ENCODE measurements around the gene ABHD16A.
"Not testable (repeated sequence)": the region's sequence is repeated elsewhere in the genome, so short reads cannot be mapped to it uniquely, and the experiment has no call there.

The ABHD16A gene

GRCh38 chr6:31713991-31714684 lies 11.0 kb upstream of the ABHD16A start:
- H3K4me3 ChIP-seq: no peak overlapping the region
- no peaks in the 10 kb centered on the region for H3K36me3 ChIP-seq
- no peaks in the 10 kb centered on the region for H3K9me3 ChIP-seq (replicated peaks in 1 of 11)
- H3K4me2 ChIP-seq: peak overlapping the region; percentile 46 to 68 (median 62)
- no peak for TF ChIP-seq Cebpa-rat (IDR thresholded peaks at IDR 0.05)
- peak overlapping the region; percentile 0 to 63 (median 43); a peak in 15 of 22 replicates for H3K9ac ChIP-seq
- H4K20me1 ChIP-seq: no peaks in the 10 kb centered on the region
- H3K27me3 ChIP-seq: no peaks in the 10 kb centered on the region
- H3K4me1 ChIP-seq: peaks cover 43 to 60% (median 51%) of the 10 kb centered on the region in 10 experiments
- H3K27ac ChIP-seq: peak overlapping the region in 6 of 11 experiments; percentile 7 to 46 (median 18); a peak in 10 of 22 replicates

- no peaks in the 10 kb centered on the region for H3K27me3 ChIP-seq
- H3K4me1 ChIP-seq: peaks cover 43 to 67% (median 53%) of the 10 kb centered on the region in 10 experiments
- no peaks in the 10 kb centered on the region for H3K36me3 ChIP-seq
- H3K9me3 ChIP-seq (replicated peaks in 1 of 11): no peaks in the 10 kb centered on the region
- TF ChIP-seq Cebpa-rat (IDR thresholded peaks at IDR 0.05): no peak
- H3K4me2 ChIP-seq: peak overlapping the region; percentile 46 to 68 (median 62); a peak in 20 of 22 replicates
- peak overlapping the region in 9 of 11 experiments; percentile 0 to 63 (median 45); a peak in 9 of 22 replicates for H3K9ac ChIP-seq
- H3K4me3 ChIP-seq: no peak overlapping the region
- H3K27ac ChIP-seq: peak overlapping the region in 2 of 11 experiments; percentile 34 to 46; a peak in 1 of 22 replicates
- no peaks in the 10 kb centered on the region for H4K20me1 ChIP-seq
Measured at GRCh38 chr6:31713465-31713864, 10.3 kb upstream of the ABHD16A start.

DNA sequence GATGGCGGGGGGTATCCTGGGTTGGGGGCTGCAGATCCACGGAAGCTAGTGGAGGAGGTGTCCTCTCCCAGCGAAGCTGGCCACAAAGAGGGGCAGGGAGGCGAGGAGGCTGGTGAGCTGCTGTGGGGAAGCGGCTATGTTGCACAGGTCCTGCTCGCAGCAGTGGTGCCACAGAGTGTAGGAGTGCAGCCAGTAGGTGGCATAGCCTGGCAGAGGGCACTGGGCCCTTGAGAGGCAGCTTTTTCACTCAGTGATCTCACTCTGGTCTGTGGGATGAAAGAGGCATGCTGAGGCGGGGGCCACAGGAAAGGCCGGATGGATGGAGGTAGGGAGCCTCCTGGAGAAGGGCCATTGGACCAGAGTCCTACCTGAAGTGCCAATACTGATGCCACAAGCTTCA lies 9.2 kb upstream of the ABHD16A start:
- Histone ChIP-seq H3K9ac (peak overlapping the region in 6 of 11 experiments; percentile 13 to 60 (median 32); a peak in 5 of 22 replicates), H3K9me3 (replicated peaks in 1 of 11) (no peaks in the 10 kb centered on the region), H3K27me3 (no peaks in the 10 kb centered on the region), H3K4me1 (peaks cover 48 to 78% (median 64%) of the 10 kb centered on the region in 10 experiments), H3K4me2 (peak overlapping the region; percentile 63 to 86 (median 82)), H3K36me3 (no peaks in the 10 kb centered on the region), H4K20me1 (no peaks in the 10 kb centered on the region), H3K27ac (peak overlapping the region in 3 of 11 experiments; percentile 6 to 40 (median 15); a peak in 2 of 22 replicates), H3K4me3 (no peak overlapping the region)
- TF ChIP-seq Cebpa-rat (IDR thresholded peaks at IDR 0.05): no peak

DNA sequence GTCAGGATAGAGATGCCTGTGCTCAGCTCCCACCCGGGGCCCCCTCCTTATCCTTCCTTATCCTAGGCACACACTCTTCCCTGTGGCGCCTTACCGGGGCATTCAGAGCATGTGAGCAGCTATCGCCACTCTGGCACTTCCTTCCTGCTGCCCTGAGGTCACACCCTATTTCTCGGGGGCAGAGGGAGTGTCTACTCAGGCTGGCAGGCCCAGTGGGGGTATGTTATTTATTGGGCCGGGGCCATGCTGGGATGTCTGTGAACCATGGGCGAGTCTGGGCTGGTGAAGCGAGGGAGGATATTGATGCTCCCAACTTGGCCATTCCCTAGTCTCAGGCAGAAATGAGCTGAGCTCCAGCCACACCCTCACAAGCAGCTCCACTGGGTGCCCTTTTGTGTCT lies 8.1 kb upstream of the ABHD16A start:
- Histone ChIP-seq H3K36me3 (no peaks in the 10 kb centered on the region), H3K4me1 (peaks cover 50 to 89% (median 74%) of the 10 kb centered on the region in 10 experiments), H3K4me2 (peak overlapping the region; percentile 63 to 86 (median 82)), H4K20me1 (no peaks in the 10 kb centered on the region), H3K9ac (peak overlapping the region in 4 of 11 experiments; percentile 4 to 46 (median 21); a peak in 7 of 22 replicates), H3K27ac (peak overlapping the region in 7 of 11 experiments; percentile 26 to 56 (median 50); a peak in 12 of 22 replicates), H3K4me3 (peak overlapping the region in 2 of 10 experiments; percentile 21 to 30; a peak in 2 of 20 replicates), H3K9me3 (replicated peaks in 1 of 11) (no peaks in the 10 kb centered on the region), H3K27me3 (no peaks in the 10 kb centered on the region)
- TF ChIP-seq Cebpa-rat (IDR thresholded peaks at IDR 0.05): no peak

DNA sequence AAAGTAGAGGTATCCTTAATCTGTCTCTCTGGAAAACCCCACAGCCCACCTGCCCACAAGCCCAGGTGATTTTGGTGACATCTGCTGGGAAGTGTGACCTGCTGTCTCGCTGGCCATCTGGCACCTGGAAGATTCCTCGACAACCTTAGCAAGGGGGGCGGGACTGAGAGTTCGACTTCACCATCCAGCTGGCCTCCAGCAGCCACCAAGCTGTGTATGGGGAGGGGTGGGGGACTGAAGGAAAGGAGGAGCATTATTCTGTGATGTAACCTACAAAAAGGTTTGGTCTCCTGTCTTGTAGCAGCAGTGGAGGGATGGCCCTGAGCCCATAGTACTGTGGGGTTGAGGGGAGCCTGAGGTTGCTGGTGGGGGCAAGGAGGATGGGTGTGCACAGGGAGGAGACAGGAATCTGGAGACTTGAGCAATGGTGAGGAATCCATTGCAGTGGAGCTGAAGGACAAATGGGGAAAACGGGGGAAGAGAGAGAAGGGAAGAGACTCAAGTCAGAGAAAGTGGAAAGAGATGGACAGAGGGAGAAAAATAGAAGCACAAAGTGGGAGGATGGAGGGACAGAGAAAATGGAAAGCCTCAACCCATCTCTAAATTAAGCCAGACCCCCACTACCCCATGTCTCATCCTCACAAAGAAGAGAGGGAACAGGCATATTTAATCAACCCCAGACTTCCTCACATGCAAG lies 7.5 kb upstream of the ABHD16A start:
- H3K4me2 ChIP-seq: peak overlapping the region; percentile 63 to 86 (median 82)
- H3K9ac ChIP-seq: peak overlapping the region in 4 of 11 experiments; percentile 4 to 46 (median 21); a peak in 5 of 22 replicates
- H3K36me3 ChIP-seq: no peaks in the 10 kb centered on the region
- no peaks in the 10 kb centered on the region for H3K9me3 ChIP-seq (replicated peaks in 1 of 11)
- no peaks in the 10 kb centered on the region for H3K27me3 ChIP-seq
- peak overlapping the region in 8 of 11 experiments; percentile 19 to 56 (median 48); a peak in 13 of 22 replicates for H3K27ac ChIP-seq
- H4K20me1 ChIP-seq: no peaks in the 10 kb centered on the region
- peaks cover 50 to 90% (median 74%) of the 10 kb centered on the region in 10 experiments for H3K4me1 ChIP-seq
- TF ChIP-seq Cebpa-rat (IDR thresholded peaks at IDR 0.05): no peak
- H3K4me3 ChIP-seq: peak overlapping the region in 2 of 10 experiments; percentile 21 to 30; a peak in 2 of 20 replicates

GRCh38 chr6:31709157-31709556 lies 6.0 kb upstream of the ABHD16A start:
- H3K4me1 ChIP-seq: peaks cover 44 to 77% (median 66%) of the 10 kb centered on the region in 10 experiments
- H3K4me3 ChIP-seq; H3K36me3 ChIP-seq; H4K20me1 ChIP-seq; H3K27me3 ChIP-seq; H3K9me3 ChIP-seq (replicated peaks in 1 of 11); H3K9ac ChIP-seq: not testable (repeated sequence)
- H3K27ac ChIP-seq: 0 out of 22 replicates have a peak overlapping the region, but pooled peaks of 1 of the 11 experiments have one; percentile 40
- H3K4me2 ChIP-seq: peak overlapping the region in 3 of 11 experiments; percentile 23 to 52 (median 35); a peak in 1 of 22 replicates

DNA sequence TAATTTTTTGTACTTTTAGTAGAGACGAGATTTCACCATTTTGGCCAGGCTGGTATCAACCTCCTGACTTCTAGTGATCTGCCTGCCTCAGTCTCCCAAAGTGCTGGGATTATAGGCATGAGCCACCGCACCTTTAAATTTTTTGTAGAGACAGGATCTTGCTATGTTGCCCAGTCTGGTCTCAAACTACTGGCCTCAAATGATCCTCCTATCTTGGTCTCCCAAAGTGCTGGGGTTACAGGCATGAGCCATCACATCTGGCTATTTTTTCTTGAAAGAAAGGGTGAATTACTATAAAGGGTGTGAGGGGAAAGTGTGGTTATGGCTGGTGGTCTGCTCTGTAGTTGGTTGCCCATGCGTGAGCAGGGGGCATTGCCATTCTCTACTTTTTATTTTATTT lies 5.1 kb upstream of the ABHD16A start:
- no peak for TF ChIP-seq Cebpa-rat (IDR thresholded peaks at IDR 0.05)
- H3K36me3 ChIP-seq: no peaks in the 10 kb centered on the region
- peaks cover 46 to 76% (median 65%) of the 10 kb centered on the region in 10 experiments for H3K4me1 ChIP-seq
- H3K27me3 ChIP-seq: no peaks in the 10 kb centered on the region
- peak overlapping the region in 7 of 11 experiments; percentile 19 to 54 (median 38); a peak in 10 of 22 replicates for H3K4me2 ChIP-seq
- H3K27ac ChIP-seq: no peak overlapping the region
- H3K9me3 ChIP-seq (replicated peaks in 1 of 11): no peaks in the 10 kb centered on the region
- no peaks in the 10 kb centered on the region for H4K20me1 ChIP-seq
- H3K9ac ChIP-seq: no peak overlapping the region
- H3K4me3 ChIP-seq: no peak overlapping the region

DNA sequence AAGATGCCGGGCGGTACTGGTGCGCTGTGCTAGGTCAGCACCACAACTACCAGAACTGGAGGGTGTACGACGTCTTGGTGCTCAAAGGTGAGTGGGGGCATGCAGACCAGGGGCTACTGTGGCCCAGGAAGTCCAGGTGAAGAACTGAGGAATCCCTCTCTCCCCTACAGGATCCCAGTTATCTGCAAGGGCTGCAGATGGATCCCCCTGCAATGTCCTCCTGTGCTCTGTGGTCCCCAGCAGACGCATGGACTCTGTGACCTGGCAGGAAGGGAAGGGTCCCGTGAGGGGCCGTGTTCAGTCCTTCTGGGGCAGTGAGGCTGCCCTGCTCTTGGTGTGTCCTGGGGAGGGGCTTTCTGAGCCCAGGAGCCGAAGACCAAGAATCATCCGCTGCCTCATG lies 4.6 kb upstream of the ABHD16A start:
- no peak overlapping the region for H3K27ac ChIP-seq
- H3K9ac ChIP-seq: no peak overlapping the region
- H3K4me3 ChIP-seq: no peak overlapping the region
- no peaks in the 10 kb centered on the region for H3K9me3 ChIP-seq (replicated peaks in 1 of 11)
- no peaks in the 10 kb centered on the region for H4K20me1 ChIP-seq
- H3K4me2 ChIP-seq: peak overlapping the region; percentile 8 to 54 (median 35); a peak in 18 of 22 replicates
- TF ChIP-seq Cebpa-rat (IDR thresholded peaks at IDR 0.05): no peak
- peaks cover 44 to 71% (median 61%) of the 10 kb centered on the region in 10 experiments for H3K4me1 ChIP-seq
- no peaks in the 10 kb centered on the region for H3K36me3 ChIP-seq
- H3K27me3 ChIP-seq: no peaks in the 10 kb centered on the region

GRCh38 chr6:31706599-31706998 lies 3.5 kb upstream of the ABHD16A start, which contains the start of gene LY6G6F:
LY6G6F (plus strand) TSS chr6:31706866; CDS start chr6:31706907, 41 bp downstream.
- H3K9me3 ChIP-seq (replicated peaks in 1 of 11): no peaks in the 10 kb centered on the region
- 0 out of 22 replicates have a peak within 1 kb of the TSS, but pooled peaks of 2 of the 11 experiments have one; percentile 5 to 9 for H3K27ac ChIP-seq
- H3K27me3 ChIP-seq: no peaks in the 10 kb centered on the region
- no peak for TF ChIP-seq Cebpa-rat (IDR thresholded peaks at IDR 0.05)
- H3K36me3 ChIP-seq: peaks cover 0 to 3% (median 0%) of the 10 kb centered on the region in 11 experiments; a peak in 4 of 22 replicates
- H4K20me1 ChIP-seq: peaks cover 0 to 7% (median 5%) of the 10 kb centered on the region in 11 experiments; a peak in 13 of 22 replicates
- H3K4me3 ChIP-seq: no peak within 1 kb of the TSS
- H3K4me2 ChIP-seq: peak within 1 kb of the TSS; percentile 19 to 54 (median 35); a peak in 19 of 22 replicates
- peaks cover 38 to 66% (median 55%) of the 10 kb centered on the region in 10 experiments for H3K4me1 ChIP-seq
- no peak within 1 kb of the TSS for H3K9ac ChIP-seq

All from BLaER1 treated with 17β-estradiol and CSF1 and Interleukin-3, amounts not matched to agents 10 nM and 100 nM (cell line).